BLaER1 treated with 17β-estradiol and CSF1 and Interleukin-3, amounts not matched to agents 10 nM and 100 nM (cell line): ENCODE measurements around the gene SHANK3.
A peak's percentile ranks its signal among the peaks of the same experiment; 100 is the strongest.

Experiments
- H3K27ac ChIP-seq, 11 experiments: shearing (Covaris generic); formaldehyde crosslinking; 2 replicates each; pipeline ENCODE4 v1.8.1; 2022
- H3K27me3 ChIP-seq, 11 experiments: shearing (Covaris generic); formaldehyde crosslinking; 2 replicates each; pipeline ENCODE4 v1.8.1; 2022
- H3K36me3 ChIP-seq, 11 experiments: shearing (Covaris generic); formaldehyde crosslinking; 2 replicates each; pipeline ENCODE4 v1.8.1; 2022
- H3K4me1 ChIP-seq, 10 experiments: shearing (Covaris generic); formaldehyde crosslinking; 2 replicates each; pipeline ENCODE4 v1.8.1; 2022
- H3K4me2 ChIP-seq, 11 experiments: shearing (Covaris generic); formaldehyde crosslinking; 2 replicates each; pipeline ENCODE4 v1.8.1; 2022
- H3K4me3 ChIP-seq, 10 experiments: shearing (Covaris generic); formaldehyde crosslinking; 2 replicates each; pipeline ENCODE4 v1.8.1; 2022
- H3K9ac ChIP-seq, 11 experiments: shearing (Covaris generic); formaldehyde crosslinking; 2 replicates each; pipeline ENCODE4 v1.8.1; 2022
- H3K9me3 ChIP-seq, 11 experiments: shearing (Covaris generic); formaldehyde crosslinking; replicated peaks in 1 of 11; 2 replicates each; pipeline ENCODE4 v1.8.1; 2022
- H4K20me1 ChIP-seq, 11 experiments: shearing (Covaris generic); formaldehyde crosslinking; 2 replicates each; pipeline ENCODE4 v1.8.1; 2022
- Cebpa-rat ChIP-seq, 11 experiments: shearing (Covaris generic); IDR thresholded peaks; 2 replicates each; pipeline ENCODE4 v1.8.1; 2022

SHANK3 gene

GRCh38 chr22:50688448-50688847 lies 15.8 kb downstream of the SHANK3 start:
- no peak overlapping the region for H3K9ac ChIP-seq
- H3K4me2 ChIP-seq = no peak overlapping the region
- H3K4me1 ChIP-seq = peaks cover 0 to 33% (median 15%) of the 10 kb centered on the region in 10 experiments; a peak in 15 of 20 replicates
- no peak overlapping the region for H3K4me3 ChIP-seq
- no peaks in the 10 kb centered on the region for H3K27me3 ChIP-seq
- H3K36me3 ChIP-seq = peaks cover 0 to 67% (median 30%) of the 10 kb centered on the region in 11 experiments; a peak in 19 of 22 replicates
- peaks cover 0 to 80% (median 56%) of the 10 kb centered on the region in 11 experiments; a peak in 13 of 22 replicates for H4K20me1 ChIP-seq
- no peak overlapping the region for H3K27ac ChIP-seq
- H3K9me3 ChIP-seq = peaks cover 0 to under 1% (median 0%) of the 10 kb centered on the region in 11 experiments; a peak in 6 of 22 replicates
- TF ChIP-seq Cebpa-rat (IDR thresholded peaks at IDR 0.05) = no peak

- Histone ChIP-seq H3K4me3 (no peak overlapping the region), H3K4me1 (peaks cover 0 to 33% (median 15%) of the 10 kb centered on the region in 10 experiments; a peak in 15 of 20 replicates), H3K27me3 (no peaks in the 10 kb centered on the region), H4K20me1 (peaks cover 0 to 95% (median 71%) of the 10 kb centered on the region in 11 experiments; a peak in 13 of 22 replicates), H3K4me2 (peak overlapping the region in 5 of 11 experiments; percentile 12 to 49 (median 35); a peak in 6 of 22 replicates), H3K27ac (0 out of 22 replicates have a peak overlapping the region, but pooled peaks of 1 of the 11 experiments have one; percentile 5), H3K36me3 (peaks cover 0 to 77% (median 43%) of the 10 kb centered on the region in 11 experiments; a peak in 21 of 22 replicates), H3K9ac (no peak overlapping the region), H3K9me3 (no peaks in the 10 kb centered on the region; a peak in 1 of 22 replicates)
- TF ChIP-seq Cebpa-rat (IDR thresholded peaks at IDR 0.05) = no peak
Observed at GRCh38 chr22:50691521-50691920, 18.9 kb downstream of the SHANK3 start.

GRCh38 chr22:50693462-50693861 lies 20.8 kb downstream of the SHANK3 start:
- no peaks in the 10 kb centered on the region; a peak in 1 of 22 replicates for H3K9me3 ChIP-seq
- no peak for TF ChIP-seq Cebpa-rat (IDR thresholded peaks at IDR 0.05)
- H3K36me3 ChIP-seq = peaks cover 0 to 64% (median 39%) of the 10 kb centered on the region in 11 experiments; a peak in 21 of 22 replicates
- no peaks in the 10 kb centered on the region for H3K27me3 ChIP-seq
- H3K4me2 ChIP-seq = no peak overlapping the region
- H4K20me1 ChIP-seq = peaks cover 0 to 82% (median 68%) of the 10 kb centered on the region in 11 experiments; a peak in 12 of 22 replicates
- no peak overlapping the region for H3K9ac ChIP-seq
- no peak overlapping the region for H3K4me3 ChIP-seq
- no peak overlapping the region for H3K27ac ChIP-seq
- H3K4me1 ChIP-seq = peaks cover 0 to 20% (median 11%) of the 10 kb centered on the region in 10 experiments; a peak in 13 of 20 replicates

- H4K20me1 ChIP-seq = peaks cover 0 to 79% (median 66%) of the 10 kb centered on the region in 11 experiments; a peak in 12 of 22 replicates
Observed at GRCh38 chr22:50694099-50694605, 21.5 kb downstream of the SHANK3 start.

GRCh38 chr22:50694766-50695420 lies 22.3 kb downstream of the SHANK3 start:
- Histone ChIP-seq H3K27ac (no peak overlapping the region), H3K9ac (no peak overlapping the region), H3K4me2 (no peak overlapping the region), H3K9me3 (no peaks in the 10 kb centered on the region; a peak in 1 of 22 replicates), H3K27me3 (no peaks in the 10 kb centered on the region), H4K20me1 (peaks cover 0 to 80% (median 71%) of the 10 kb centered on the region in 11 experiments; a peak in 13 of 22 replicates), H3K4me3 (no peak overlapping the region), H3K4me1 (peaks cover 0 to 20% (median 11%) of the 10 kb centered on the region in 10 experiments; a peak in 13 of 20 replicates), H3K36me3 (peaks cover 0 to 63% (median 37%) of the 10 kb centered on the region in 11 experiments; a peak in 21 of 22 replicates)
- TF ChIP-seq Cebpa-rat (IDR thresholded peaks at IDR 0.05) = no peak

More at GRCh38 chr22:50694099-50694605, 21.5 kb downstream of the SHANK3 start:
- H3K9ac ChIP-seq = no peak overlapping the region; a peak in 1 of 22 replicates
- H3K27me3 ChIP-seq = no peaks in the 10 kb centered on the region
- H3K9me3 ChIP-seq = no peaks in the 10 kb centered on the region; a peak in 1 of 22 replicates
- H3K27ac ChIP-seq = no peak overlapping the region
- H3K4me1 ChIP-seq = peaks cover 0 to 20% (median 11%) of the 10 kb centered on the region in 10 experiments; a peak in 13 of 20 replicates
- TF ChIP-seq Cebpa-rat (IDR thresholded peaks at IDR 0.05) = no peak
- H3K4me3 ChIP-seq = no peak overlapping the region
- peaks cover 0 to 63% (median 39%) of the 10 kb centered on the region in 11 experiments; a peak in 21 of 22 replicates for H3K36me3 ChIP-seq
- H3K4me2 ChIP-seq = no peak overlapping the region

- Histone ChIP-seq H3K27ac (no peak overlapping the region), H3K9ac (no peak overlapping the region; a peak in 1 of 22 replicates), H4K20me1 (peaks cover 0 to 81% (median 70%) of the 10 kb centered on the region in 11 experiments; a peak in 13 of 22 replicates), H3K36me3 (peaks cover 0 to 64% (median 40%) of the 10 kb centered on the region in 11 experiments; a peak in 21 of 22 replicates), H3K27me3 (no peaks in the 10 kb centered on the region), H3K4me1 (peaks cover 0 to 20% (median 11%) of the 10 kb centered on the region in 10 experiments; a peak in 13 of 20 replicates), H3K4me3 (no peak overlapping the region), H3K9me3 (no peaks in the 10 kb centered on the region), H3K4me2 (no peak overlapping the region)
- TF ChIP-seq Cebpa-rat (IDR thresholded peaks at IDR 0.05) = no peak
Observed at GRCh38 chr22:50695421-50696250, 23.0 kb downstream of the SHANK3 start.

- no peak overlapping the region for H3K4me2 ChIP-seq
- H3K9me3 ChIP-seq = no peaks in the 10 kb centered on the region
- peaks cover 0 to 71% (median 41%) of the 10 kb centered on the region in 11 experiments; a peak in 21 of 22 replicates for H3K36me3 ChIP-seq
- H4K20me1 ChIP-seq = peaks cover 0 to 81% (median 70%) of the 10 kb centered on the region in 11 experiments; a peak in 16 of 22 replicates
- H3K9ac ChIP-seq = no peak overlapping the region
- H3K27ac ChIP-seq = no peak overlapping the region
- H3K27me3 ChIP-seq = no peaks in the 10 kb centered on the region
- no peak for TF ChIP-seq Cebpa-rat (IDR thresholded peaks at IDR 0.05)
- H3K4me1 ChIP-seq = peaks cover 0 to 16% (median 11%) of the 10 kb centered on the region in 10 experiments; a peak in 13 of 20 replicates
- no peak overlapping the region for H3K4me3 ChIP-seq
Observed at GRCh38 chr22:50696251-50696798, 23.7 kb downstream of the SHANK3 start.
